Measurements from ENCODE around the gene ACADVL. TPM values are rescaled to one million over a fixed set of nuclear protein-coding genes. Genes with fewer than 3 reads are reported as not detected.
A peak's percentile ranks its signal among the peaks of the same experiment; 100 is the strongest.

The ACADVL gene
- total RNA-seq, 1 donor from 2014 or later, result 354 TPM

- Histone ChIP-seq H3K9me3 (ENCODE audit: insufficient read depth, low read depth, low read length) (no peaks in the 10 kb centered on the region), H3K9ac (ENCODE audit: low read length) (no peak overlapping the region), H3K4me2 (ENCODE audit: low read length) (no peak overlapping the region), H3K27me3 (ENCODE audit: insufficient read depth, low read length) (no peaks in the 10 kb centered on the region), H3K27ac (ENCODE audit: low read depth, low read length) (no peak overlapping the region), H3K36me3 (ENCODE audit: insufficient read depth, low read length) (peaks cover 23% of the 10 kb centered on the region), H2AFZ (ENCODE audit: low read depth, low read length) (no peak overlapping the region), H3K4me3 (ENCODE audit: insufficient read depth, low read depth, low read length) (no peak overlapping the region), H3K4me1 (ENCODE audit: insufficient read depth, low read length) (no peaks in the 10 kb centered on the region), H3K79me2 (ENCODE audit: insufficient read depth, low read length) (no peaks in the 10 kb centered on the region), H4K20me1 (ENCODE audit: insufficient read depth, low read length) (peaks cover 3% of the 10 kb centered on the region)
- H3K4me3 Mint-ChIP-seq (ENCODE audit: unreplicated experiment), result no peak overlapping the region
- no peaks in the 10 kb centered on the region for H3K9me3 Mint-ChIP-seq (ENCODE audit: unreplicated experiment)
- FAIRE-seq (no peak), DNase-seq (ENCODE audit: low read depth) (no peak)
- H3K27me3 Mint-ChIP-seq (ENCODE audit: low read depth, unreplicated experiment), result no peaks in the 10 kb centered on the region
- H3K27ac Mint-ChIP-seq (ENCODE audit: unreplicated experiment), result no peak overlapping the region
- TF ChIP-seq EZH2 (IDR thresholded peaks at IDR 0.05; ENCODE audit: insufficient read depth, low read length) (no peak), CTCF (IDR thresholded peaks at IDR 0.05; ENCODE audit: insufficient read depth, low read depth, low read length) (no peak)
- H3K36me3 Mint-ChIP-seq (ENCODE audit: low read depth, unreplicated experiment), result peaks cover 30% of the 10 kb centered on the region
- no peaks in the 10 kb centered on the region for H3K4me1 Mint-ChIP-seq (ENCODE audit: low read depth, unreplicated experiment)
These were observed 22.9 kb upstream of the ACADVL start for GRCh38 chr17:7196651-7197401.

GRCh38 chr17:7203391-7203790 lies 16.3 kb upstream of the ACADVL start:
- Mint-ChIP-seq H3K27me3 (ENCODE audit: low read depth, unreplicated experiment) (no peaks in the 10 kb centered on the region), H3K4me3 (ENCODE audit: unreplicated experiment) (no peak overlapping the region), H3K4me1 (ENCODE audit: low read depth, unreplicated experiment) (peaks cover 21% of the 10 kb centered on the region), H3K27ac (ENCODE audit: unreplicated experiment) (no peak overlapping the region), H3K9me3 (ENCODE audit: unreplicated experiment) (no peaks in the 10 kb centered on the region), H3K36me3 (ENCODE audit: low read depth, unreplicated experiment) (peaks cover 15% of the 10 kb centered on the region)
- peaks cover 37% of the 10 kb centered on the region for H4K20me1 ChIP-seq (ENCODE audit: insufficient read depth, low read length)
- H3K4me2 ChIP-seq (ENCODE audit: low read length), result no peak overlapping the region
- peaks cover 16% of the 10 kb centered on the region for H3K79me2 ChIP-seq (ENCODE audit: insufficient read depth, low read length)
- no peak for FAIRE-seq
- DNase-seq (ENCODE audit: low read depth), result no peak
- no peak overlapping the region for H3K27ac ChIP-seq (ENCODE audit: low read depth, low read length)
- no peak overlapping the region for H3K9ac ChIP-seq (ENCODE audit: low read length)
- no peaks in the 10 kb centered on the region for H3K27me3 ChIP-seq (ENCODE audit: insufficient read depth, low read length)
- H3K9me3 ChIP-seq (ENCODE audit: insufficient read depth, low read depth, low read length), result no peaks in the 10 kb centered on the region
- H2AFZ ChIP-seq (ENCODE audit: low read depth, low read length), result no peak overlapping the region
- H3K4me3 ChIP-seq (ENCODE audit: insufficient read depth, low read depth, low read length), result no peak overlapping the region
- H3K4me1 ChIP-seq (ENCODE audit: insufficient read depth, low read length), result peaks cover 21% of the 10 kb centered on the region
- H3K36me3 ChIP-seq (ENCODE audit: insufficient read depth, low read length), result peaks cover 19% of the 10 kb centered on the region
- TF ChIP-seq CTCF (IDR thresholded peaks at IDR 0.05; ENCODE audit: insufficient read depth, low read depth, low read length) (no peak), EZH2 (IDR thresholded peaks at IDR 0.05; ENCODE audit: insufficient read depth, low read length) (no peak)

GRCh38 chr17:7204336-7204735 lies 15.4 kb upstream of the ACADVL start:
- peak overlapping the region; percentile 59 for H3K27ac ChIP-seq (ENCODE audit: low read depth, low read length)
- peak overlapping the region; percentile 90 for H3K4me2 ChIP-seq (ENCODE audit: low read length)

More at GRCh38 chr17:7204336-7204735, 15.4 kb upstream of the ACADVL start:
- Histone ChIP-seq H3K4me3 (ENCODE audit: insufficient read depth, low read depth, low read length) (peak overlapping the region; percentile 59), H3K36me3 (ENCODE audit: insufficient read depth, low read length) (peaks cover 19% of the 10 kb centered on the region), H3K9me3 (ENCODE audit: insufficient read depth, low read depth, low read length) (no peaks in the 10 kb centered on the region), H4K20me1 (ENCODE audit: insufficient read depth, low read length) (peaks cover 47% of the 10 kb centered on the region), H2AFZ (ENCODE audit: low read depth, low read length) (no peak overlapping the region), H3K27me3 (ENCODE audit: insufficient read depth, low read length) (no peaks in the 10 kb centered on the region), H3K4me1 (ENCODE audit: insufficient read depth, low read length) (peaks cover 21% of the 10 kb centered on the region), H3K9ac (ENCODE audit: low read length) (peak overlapping the region; percentile 79), H3K79me2 (ENCODE audit: insufficient read depth, low read length) (peaks cover 25% of the 10 kb centered on the region)
- no peaks in the 10 kb centered on the region for H3K27me3 Mint-ChIP-seq (ENCODE audit: low read depth, unreplicated experiment)
- peak overlapping the region; percentile 53 for H3K27ac Mint-ChIP-seq (ENCODE audit: unreplicated experiment)
- no peaks in the 10 kb centered on the region for H3K9me3 Mint-ChIP-seq (ENCODE audit: unreplicated experiment)
- H3K4me1 Mint-ChIP-seq (ENCODE audit: low read depth, unreplicated experiment), result peaks cover 25% of the 10 kb centered on the region
- no peak for DNase-seq (ENCODE audit: low read depth)
- peak overlapping the region; percentile 45 for H3K4me3 Mint-ChIP-seq (ENCODE audit: unreplicated experiment)
- no peak for FAIRE-seq
- TF ChIP-seq EZH2 (IDR thresholded peaks at IDR 0.05; ENCODE audit: insufficient read depth, low read length), result no peak
- TF ChIP-seq CTCF (IDR thresholded peaks at IDR 0.05; ENCODE audit: insufficient read depth, low read depth, low read length), result no peak
- H3K36me3 Mint-ChIP-seq (ENCODE audit: low read depth, unreplicated experiment), result peaks cover 15% of the 10 kb centered on the region

Measured in astrocyte (in vitro differentiated cells and primary cell).